Ramos (cell line): ENCODE data around the gene PCBP3.
"Not testable (repeated sequence)": the region's sequence is repeated elsewhere in the genome, so short reads cannot be mapped to it uniquely, and the experiment has no call there.

Experiments
- in situ Hi-C: fragments of 300-500 bp; cut with MboI; formaldehyde crosslinking; loops from one replicate; pipeline ENCODE4 v1.14.3; 2022; ENCODE audit warnings: low sequenced_read_pairs; ENCODE audit not compliant: unreplicated experiment

The PCBP3 gene

DNA sequence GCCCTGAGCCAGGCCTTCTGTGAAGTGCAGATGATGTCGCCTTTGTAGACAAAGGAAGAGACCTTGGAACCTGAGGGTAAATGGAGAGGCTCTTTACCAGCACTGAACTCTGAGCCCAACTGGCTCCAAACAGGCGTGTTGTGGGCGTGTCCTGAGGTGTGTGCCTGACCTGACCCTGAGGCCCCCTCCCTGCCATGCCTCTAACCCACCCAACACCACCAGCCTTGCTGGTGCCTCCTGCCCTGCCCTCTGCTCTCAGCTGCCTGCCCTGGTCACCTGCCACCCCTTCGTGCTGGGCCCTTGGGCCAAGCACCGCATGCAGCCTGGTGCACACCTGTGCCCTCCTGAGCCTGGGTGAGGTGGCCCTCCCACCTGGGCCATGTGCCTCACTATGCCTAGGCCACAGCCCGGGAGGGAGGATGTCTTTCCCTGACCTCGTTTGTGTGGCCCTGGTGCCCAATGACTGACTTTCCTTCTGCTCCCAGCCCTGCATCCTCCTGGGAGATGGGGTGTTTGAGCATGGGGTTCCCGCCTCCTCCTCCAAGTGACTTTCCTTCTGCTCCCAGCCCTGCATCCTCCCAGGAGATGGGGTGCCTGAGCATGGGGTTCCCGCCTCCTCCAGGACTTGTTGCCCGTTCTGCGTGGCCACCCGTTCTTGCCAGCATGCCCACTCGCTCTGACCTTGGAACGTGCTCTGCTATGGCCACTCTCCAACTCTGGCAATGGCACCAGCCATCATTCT is 157.0 kb downstream of the PCBP3 start:
- in situ Hi-C loops, result no loop called here

DNA sequence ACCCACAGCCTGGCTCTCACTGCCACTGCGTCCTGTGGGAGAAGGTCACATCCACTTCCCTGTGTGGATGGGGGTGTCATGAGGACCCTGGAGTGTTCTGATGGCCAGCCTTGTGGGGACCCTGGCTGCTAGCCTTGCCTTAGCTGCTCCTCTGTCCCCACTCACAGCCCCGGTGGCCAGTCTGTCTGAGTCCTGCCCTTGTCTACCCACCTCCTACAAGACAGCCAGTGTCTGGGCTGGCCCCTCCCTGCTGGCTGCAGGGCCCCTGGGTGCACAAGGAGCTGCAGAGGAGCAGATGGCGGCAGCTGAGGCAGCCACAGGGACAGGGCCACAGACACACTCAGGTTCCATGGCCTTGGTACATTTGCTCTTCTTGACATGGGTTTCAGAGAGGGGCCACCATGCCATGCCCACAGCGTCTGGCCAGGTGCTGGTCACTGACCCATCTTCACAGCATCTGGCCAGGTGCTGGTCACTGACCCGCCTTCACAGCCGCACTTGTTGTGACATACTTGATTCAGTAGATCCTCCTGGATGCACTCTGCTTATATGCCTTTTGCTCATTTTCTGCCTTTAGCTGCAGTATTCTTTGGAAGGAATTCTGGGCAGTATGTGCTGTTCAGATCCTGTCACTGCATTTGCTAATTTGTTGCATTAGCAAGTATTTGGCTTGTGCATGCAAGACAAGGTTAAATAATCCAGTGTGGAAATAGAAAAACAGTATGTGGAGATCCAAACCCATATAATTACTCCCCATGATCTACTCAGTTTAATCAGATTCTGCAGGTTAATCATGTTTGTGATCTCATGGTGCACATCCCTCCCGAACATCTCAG is 157.8 kb downstream of the PCBP3 start:
- in situ Hi-C loops, result no loop called here

DNA sequence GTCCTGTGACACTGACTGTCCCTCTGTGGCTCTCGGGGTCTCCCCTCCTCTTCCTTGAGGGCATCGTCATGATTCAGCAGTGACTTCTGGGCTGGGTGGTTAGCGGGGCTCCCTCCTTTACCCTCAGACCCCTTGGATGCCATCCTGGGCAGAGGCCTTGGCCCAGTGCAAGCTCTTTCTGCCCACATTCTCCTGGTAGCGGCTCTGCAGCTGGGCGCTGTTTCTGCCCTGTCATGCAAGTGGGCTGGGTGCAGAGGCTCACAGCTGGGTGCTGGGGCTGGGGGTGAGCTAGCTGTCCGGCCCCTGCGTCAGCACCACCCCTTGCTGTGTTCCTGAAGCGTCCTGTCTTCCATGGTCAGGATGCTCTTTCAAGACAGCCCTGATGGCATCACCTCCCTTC is 158.5 kb downstream of the PCBP3 start:
- in situ Hi-C loops, result no loop called here

DNA sequence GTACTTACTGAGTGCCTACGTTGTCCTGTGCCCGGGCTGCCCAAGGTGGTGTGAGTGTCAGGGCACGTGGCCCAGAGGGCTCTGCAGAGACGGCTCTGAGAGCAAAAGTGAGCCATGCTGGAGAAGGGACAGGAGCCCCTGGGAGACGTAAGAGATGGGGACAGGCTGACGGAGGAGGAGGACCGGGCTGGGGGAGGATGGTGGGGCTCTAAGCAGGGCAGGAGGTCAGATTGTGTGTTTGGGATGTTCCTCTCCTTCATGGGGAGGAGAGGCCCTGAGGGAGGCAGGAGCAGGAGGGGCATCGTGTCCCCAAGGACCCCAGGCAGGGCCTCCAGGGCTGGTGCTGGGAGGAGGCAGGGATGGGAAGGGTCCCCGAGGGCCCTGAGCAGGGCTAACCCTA is 158.9 kb downstream of the PCBP3 start:
- in situ Hi-C loops, result no loop called here

DNA sequence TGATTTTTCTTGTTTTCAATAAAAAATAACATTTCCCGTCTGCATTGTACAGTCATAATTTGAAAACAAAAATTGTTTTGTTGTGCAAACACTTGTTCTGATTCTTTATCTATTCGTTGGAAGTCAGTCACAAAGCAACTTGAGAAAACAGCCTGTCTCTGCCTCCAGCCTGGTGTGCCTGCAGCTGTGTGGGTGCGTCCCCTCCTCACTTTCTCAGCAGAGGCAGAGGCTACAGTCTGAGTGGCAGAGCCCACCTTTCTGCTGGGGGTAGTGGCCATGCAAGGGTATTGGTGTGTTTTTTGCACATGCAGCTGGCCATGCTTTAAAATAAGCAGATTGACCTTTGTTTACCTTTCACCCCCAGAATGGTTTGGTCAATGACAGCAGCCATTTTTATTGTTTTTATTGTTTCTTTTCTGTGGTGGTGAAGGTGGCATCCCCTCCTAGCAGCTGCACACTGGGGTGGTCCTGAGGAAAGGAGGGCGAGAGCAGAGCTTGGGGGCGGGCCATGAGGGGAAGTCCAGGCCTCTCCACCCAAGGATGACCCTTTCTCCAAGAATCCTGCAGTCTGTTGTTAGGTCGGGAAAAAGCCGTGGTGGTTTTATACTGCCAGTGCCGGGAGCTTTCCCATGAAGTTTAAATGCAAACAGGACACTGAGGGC is 159.6 kb downstream of the PCBP3 start:
- in situ Hi-C loops, result no loop called here

DNA sequence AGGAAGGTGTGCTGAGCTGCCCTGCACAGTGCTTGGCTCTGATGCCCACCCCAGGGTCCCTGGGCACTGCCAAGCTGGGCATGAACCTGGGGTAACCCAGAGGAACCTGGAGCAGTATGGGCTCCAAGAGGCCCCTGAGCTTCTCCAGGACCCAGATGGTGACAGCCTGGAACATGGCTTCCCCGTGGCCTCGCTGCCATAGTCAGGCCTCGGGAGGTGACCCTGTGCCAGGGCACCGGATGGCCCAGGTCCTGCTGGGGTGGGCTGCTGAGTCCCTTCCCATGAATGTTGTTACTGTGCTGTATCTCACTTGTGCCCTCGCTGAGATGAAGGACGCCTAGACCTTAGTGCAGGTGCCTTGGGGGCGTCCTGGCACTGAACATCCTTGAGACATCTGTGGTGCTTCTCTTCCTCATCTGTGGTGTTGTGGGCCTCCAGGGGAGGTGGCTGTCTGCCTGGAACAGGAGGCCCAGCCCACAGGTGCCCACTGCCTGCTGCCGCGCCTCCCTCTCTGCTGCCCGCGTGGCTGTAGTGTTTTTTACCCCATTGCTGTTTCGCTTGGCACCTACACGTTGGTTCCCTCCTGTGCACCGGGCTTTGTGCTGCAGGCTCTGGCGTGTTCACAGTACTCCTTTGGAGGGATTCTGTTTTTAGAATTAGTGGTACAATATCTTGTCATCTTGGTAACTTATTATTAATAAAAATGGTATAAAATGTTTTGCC is 160.3 kb downstream of the PCBP3 start:
- in situ Hi-C loops, result no loop called here

DNA sequence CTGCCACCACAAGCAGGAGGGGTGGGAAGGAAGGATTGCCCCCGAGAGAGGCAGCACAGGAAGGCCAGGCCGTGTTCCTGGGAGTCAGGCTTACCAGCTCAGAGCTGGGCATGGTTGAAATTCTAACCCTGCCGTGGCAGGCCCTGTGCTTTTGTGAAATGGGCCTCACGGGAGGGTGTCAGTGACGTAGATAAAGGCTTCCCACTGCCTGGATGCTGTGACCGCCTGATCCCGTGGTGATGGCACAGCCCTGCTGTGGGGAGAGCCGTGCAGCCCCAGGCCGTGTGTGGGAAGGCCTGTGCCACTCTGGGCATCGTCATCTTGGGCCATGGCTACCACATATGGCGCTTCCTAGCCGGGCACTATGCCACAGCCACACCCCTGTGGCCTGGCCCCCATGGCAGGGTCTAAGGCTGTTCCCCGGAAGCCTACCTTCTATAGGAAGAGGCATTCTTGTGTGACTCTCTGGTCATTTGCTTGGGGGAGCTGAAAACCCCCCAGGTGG is 161.3 kb downstream of the PCBP3 start:
- in situ Hi-C loops, result no loop called here

DNA sequence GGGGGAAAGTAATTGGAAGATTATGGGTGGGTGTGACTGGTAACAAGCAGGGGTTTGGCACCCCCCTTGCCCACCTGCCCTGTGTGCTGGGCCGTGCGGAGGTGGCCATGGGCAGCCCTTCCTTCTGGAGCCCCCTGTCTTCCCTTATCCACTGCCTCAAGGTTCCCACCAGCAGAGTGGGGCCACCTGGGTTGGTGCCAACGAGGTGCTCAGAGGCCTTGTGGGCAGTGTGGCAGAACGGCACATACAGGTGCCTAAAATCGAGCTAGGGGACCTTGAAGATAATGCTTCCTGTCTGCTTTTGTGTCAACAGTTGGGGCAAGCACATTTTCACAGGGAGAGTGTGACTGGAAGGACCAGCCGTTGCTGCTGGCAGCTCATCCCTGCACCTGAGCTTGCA is 161.8 kb downstream of the PCBP3 start:
- in situ Hi-C loops, result no loop called here

DNA sequence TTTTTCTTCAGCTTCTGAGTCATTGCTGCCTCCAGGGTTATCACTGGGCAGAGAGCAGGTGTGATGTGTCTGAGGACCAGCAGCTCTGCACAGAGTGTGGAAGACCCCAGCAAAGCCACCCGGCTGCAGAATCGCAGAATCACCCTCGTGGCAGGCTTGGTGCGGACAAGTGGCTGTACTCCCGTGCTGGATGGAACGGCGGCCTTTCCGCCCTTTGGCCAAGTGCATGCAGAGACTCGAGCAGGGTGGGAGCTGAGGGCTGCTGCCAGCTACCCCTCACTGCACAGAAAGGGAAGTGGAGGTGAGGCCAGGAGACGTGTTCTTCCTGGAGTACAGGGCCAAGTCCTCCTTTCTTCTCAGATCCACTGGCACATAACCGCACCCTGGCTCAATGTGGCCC is 162.5 kb downstream of the PCBP3 start:
- in situ Hi-C loops, result no loop called here

DNA sequence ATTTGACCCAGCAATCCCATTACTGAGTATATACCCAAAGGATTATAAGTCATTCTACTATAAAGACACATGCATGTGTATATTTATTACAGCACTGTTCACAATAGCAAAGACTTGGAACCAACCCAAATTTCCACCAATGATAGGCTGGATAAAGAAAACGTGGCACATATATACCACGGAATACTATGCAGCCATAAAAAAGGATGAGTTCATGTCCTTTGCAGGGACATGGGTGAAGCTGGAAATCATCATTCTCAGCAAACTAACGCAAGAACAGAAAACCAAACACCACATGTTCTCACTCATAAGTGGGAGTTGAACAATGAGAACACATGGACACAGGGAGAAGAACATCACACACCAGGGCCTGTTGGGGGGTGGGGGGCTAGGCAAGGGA is 165.1 kb downstream of the PCBP3 start:
- in situ Hi-C loops, result not testable (repeated sequence)

DNA sequence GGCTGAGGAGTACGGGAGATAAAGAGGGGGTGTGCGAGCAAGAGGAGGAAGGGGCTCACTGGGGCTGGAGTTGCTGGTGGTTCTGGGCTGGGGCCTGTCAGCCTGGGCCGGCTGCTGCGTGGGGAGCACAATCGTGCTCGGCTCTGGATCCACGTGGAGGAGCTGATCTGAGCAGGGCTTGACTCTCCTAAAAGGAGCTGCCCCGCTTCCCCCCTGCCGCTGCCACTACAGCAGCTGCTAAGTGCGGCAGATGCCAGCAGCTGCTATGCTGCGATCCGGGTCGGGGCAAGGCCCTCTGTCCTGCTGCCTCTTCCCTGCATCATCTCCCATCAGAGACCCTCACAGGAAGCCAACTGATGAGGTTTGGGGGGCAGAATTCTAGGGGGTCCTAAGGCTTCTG is 165.9 kb downstream of the PCBP3 start:
- in situ Hi-C loops, result no loop called here

DNA sequence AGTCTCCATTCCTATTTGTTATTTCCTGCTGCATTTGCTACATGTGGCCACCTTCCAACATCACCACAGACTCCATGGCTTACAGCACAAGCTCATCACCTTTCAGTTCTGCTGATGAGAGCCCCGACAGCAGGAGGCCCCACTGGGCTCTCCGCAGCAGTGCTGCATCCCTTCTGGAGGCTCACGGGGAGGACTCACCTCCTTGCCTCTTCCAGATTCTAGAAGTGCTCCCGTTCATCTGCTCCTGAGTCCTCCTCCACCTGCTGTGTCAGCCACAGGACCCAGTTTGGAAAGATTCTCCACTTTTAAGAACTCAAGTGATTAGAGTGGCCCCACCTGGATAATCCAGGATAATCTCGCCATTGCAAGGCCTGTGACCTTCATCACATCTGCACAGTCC is 167.6 kb downstream of the PCBP3 start:
- in situ Hi-C loops, result no loop called here

DNA sequence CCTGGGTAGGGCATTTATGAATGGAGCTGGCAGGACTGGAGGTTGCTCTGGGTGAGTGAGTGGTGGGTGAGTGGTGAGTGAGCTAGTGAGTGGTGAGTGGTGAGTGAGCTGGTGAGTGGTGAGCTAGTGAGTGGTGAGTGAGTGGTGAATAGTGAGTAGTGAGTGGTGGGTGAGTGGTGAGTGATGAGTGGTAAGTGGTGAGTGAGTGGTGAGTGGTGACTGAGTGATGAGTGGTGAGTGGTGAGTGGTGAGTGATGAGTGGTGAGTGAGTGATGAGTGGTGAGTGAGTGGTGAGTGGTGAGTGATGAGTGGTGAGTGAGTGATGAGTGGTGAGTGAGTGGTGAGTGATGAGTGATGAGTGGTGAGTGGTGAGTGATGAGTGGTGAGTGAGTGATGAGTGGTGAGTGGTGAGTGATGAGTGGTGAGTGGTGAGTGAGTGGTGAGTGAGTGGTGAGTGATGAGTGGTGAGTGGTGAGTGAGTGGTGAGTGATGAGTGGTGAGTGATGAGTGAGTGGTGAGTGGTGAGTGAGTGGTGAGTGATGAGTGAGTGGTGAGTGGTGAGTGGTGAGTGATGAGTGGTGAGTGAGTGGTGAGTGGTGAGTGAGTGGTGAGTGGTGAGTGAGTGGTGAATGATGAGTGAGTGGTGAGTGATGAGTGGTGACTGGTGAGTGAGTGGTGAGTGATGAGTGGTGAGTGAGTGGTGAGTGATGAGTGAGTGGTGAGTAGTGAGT is 170.8 kb downstream of the PCBP3 start:
- in situ Hi-C loops, result not testable (repeated sequence)

DNA sequence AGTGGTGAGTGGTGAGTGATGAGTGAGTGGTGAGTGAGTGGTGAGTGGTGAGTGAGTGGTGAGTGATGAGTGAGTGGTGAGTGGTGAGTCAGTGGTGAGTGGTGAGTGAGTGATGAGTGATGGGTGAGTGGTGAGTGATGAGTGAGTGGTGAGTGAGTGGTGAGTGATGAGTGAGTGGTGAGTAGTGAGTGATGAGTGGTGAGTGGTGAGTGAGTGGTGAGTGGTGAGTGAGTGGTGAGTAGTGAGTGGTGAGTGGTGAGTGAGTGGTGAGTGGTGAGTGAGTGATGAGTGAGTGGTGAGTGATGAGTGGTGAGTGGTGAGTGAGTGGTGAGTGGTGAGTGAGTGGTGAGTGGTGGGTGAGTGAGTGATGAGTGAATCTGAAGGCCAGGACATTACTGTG is 172.3 kb downstream of the PCBP3 start:
- in situ Hi-C loops, result not testable (repeated sequence)

DNA sequence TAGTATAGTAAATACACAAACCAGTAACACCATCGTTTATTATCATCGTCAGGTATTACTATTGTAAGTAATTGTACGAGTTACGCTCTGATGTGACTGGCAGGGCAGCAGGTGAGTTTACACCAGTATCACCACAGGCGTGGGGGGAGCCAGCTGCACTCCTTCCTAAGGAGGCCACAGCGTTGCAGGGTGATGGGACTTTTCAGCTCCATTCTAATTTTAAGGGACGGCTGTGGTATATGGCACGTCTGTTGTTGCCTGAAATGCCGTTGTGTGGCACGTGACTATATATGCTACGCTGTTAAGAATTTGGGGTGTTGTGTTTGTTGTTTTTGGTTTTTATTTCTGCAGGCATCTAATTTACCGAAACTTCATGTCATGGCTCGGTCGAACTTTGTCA is 173.3 kb downstream of the PCBP3 start:
- in situ Hi-C loops, result no loop called here

DNA sequence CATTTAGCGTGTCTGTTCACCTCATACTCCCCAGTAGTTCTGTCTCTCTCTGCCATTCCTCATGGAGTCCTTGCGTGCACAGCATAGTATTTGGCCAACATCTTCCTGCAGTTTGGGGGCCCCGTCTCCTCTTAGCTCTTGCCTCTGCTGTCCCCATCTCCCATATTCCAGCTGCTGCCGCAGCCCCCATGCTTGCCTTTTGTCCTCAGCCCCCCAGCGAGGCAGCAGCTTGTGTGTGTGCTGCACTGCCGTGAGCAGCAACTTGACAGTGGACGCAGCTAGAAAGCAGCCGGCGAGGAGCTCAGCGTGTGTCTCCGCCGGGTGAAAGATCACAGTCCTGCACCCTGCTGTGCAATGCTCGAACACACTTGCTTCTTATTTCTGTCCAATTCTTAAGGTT is 173.8 kb downstream of the PCBP3 start:
- in situ Hi-C loops, result no loop called here

DNA sequence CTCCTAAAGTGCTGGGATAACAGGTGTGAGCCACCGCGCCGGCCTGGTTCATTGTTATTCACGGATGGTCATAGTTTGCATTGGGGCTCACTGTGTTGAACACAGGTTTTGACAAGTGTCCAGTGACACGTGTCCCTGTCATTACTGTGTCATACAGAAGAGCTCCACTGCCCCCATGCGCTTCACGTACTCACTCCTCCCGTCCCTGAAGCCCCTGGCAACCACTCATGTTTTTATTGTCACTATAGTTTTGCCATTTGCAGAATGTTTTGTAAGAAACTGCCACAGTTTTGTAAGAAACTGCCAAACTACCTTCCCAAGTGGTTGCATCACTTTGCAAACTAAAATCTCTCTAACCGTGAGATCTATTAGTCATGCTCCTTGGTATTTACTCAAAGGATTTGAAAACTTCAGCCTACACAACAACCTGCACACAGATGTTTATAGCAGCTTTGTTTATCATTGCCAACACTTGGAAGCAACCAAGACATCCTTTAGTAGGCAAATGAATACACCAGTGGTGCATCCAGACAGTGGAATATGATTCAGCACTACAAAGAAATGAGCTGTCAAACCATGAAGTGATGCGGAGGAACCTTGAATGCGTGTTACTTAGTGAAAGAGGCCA is 174.9 kb downstream of the PCBP3 start:
- in situ Hi-C loops, result no loop called here

DNA sequence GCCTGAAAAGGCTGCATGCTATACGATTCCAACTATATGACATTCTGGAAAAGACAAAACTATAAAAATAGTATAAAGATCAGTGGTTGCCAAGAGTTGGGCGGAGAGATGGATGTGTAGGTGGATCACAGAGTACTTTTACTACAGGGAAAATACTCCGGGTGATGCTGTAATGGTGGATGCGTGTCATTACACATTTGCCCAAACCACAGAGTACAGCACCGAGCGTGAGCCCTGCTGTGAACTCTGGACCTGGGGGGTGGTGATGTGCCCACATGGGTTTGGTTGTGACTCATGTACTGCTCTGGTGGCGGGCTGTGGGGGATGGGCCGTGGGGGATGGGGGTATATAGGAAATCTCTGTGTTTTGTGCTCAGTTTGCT is 175.4 kb downstream of the PCBP3 start:
- in situ Hi-C loops, result no loop called here

DNA sequence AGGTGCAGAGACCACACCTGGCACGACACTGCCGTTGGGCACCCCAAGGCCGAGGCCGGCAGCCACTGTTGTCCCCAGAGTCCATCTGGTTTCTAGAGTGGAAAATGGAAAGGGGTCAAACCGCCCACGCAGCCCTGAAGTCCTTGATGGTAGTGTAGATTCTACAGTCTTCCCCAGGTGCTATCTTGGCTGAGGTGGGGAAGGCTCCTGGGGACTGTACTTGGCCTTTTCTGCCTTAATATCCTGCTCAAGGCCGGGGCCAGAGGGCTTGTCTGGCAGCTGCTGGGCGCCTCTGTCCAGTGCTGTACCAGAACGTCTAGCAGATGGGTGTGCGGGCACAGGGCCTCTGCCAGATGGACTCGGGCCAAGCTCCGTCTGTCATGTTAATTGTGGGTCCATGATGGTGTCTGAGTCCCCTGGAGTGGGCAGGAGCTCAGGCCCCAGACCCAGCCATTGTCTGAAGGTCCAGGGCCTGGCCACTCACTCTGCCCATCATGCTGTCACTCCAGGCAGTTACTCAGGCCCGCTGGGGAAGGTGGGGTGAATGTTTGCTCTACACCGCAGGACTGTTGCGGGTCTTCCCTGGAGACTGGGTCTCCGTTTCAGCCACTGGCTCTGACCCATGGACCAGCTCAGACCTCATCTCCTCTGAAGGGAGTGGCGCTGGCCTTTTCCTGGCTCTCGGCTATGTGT is 176.1 kb downstream of the PCBP3 start:
- in situ Hi-C loops, result no loop called here
